ENCODE data around the gene CMTM5. TPM values are rescaled to one million over a fixed set of nuclear protein-coding genes. Genes with fewer than 3 reads are reported as not detected.
A peak's percentile ranks its signal among the peaks of the same experiment; 100 is the strongest.

Gene CMTM5
- total RNA-seq, 1 experiment from 2014 or later: 0.14 TPM

- DNase-seq: no peak
- Histone ChIP-seq H3K4me3 (ENCODE audit: insufficient read depth, low read depth, low read length) (no peak overlapping the region), H3K36me3 (replicated peaks; ENCODE audit: control insufficient read depth, insufficient read depth, low read length) (no peaks in the 10 kb centered on the region), H3K27me3 (ENCODE audit: control insufficient read depth, insufficient read depth, low read length) (peaks cover 2% of the 10 kb centered on the region)
Observed at GRCh38 chr14:23405096-23405495, 28.2 kb downstream of the CMTM5 start.

- Histone ChIP-seq H3K4me3 (ENCODE audit: insufficient read depth, low read depth, low read length) (no peak overlapping the region), H3K36me3 (replicated peaks; ENCODE audit: control insufficient read depth, insufficient read depth, low read length) (no peaks in the 10 kb centered on the region), H3K27me3 (ENCODE audit: control insufficient read depth, insufficient read depth, low read length) (peaks cover 2% of the 10 kb centered on the region)
- peak; percentile 39 for DNase-seq
Observed at GRCh38 chr14:23405516-23406025, 28.7 kb downstream of the CMTM5 start.

- peak; percentile 35 for DNase-seq
- peaks cover 2% of the 10 kb centered on the region for H3K27me3 ChIP-seq (ENCODE audit: control insufficient read depth, insufficient read depth, low read length)
- no peaks in the 10 kb centered on the region for H3K36me3 ChIP-seq (replicated peaks; ENCODE audit: control insufficient read depth, insufficient read depth, low read length)
- H3K4me3 ChIP-seq (ENCODE audit: insufficient read depth, low read depth, low read length): no peak overlapping the region
Observed at GRCh38 chr14:23406244-23406643, 29.4 kb downstream of the CMTM5 start.

DNA sequence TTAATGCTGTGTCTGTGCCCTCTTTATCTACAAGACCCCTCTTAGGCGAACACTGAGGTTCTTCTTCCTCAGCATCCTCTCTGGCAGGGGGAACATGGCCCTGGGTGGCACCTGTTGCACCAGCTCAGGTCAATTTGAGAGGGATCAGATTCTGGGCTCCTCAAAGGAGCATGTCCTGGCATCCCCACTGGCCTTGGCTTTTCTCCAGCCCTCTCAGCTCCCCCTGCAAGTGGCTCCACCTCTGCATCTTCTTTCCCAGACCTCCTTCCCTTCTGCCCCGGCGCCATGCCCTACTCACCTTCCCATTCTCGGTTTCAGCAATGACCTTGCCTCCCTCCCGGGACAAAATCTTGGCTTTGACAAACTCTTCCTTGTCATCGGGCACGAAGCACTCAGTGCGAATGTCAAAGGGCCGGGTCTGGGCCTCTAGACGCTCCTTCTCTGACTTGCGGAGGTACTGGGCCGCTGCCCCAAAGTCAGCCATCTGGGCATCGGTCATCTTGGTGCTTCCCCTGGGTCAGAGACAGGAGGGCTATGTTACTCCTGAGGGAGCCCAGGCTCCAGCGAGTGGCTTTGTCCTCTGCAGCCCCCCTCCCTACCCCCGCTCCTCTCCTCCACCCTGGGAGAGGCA lies 30.0 kb downstream of the CMTM5 start:
- H3K36me3 ChIP-seq (replicated peaks; ENCODE audit: control insufficient read depth, insufficient read depth, low read length): no peaks in the 10 kb centered on the region
- H3K4me3 ChIP-seq (ENCODE audit: insufficient read depth, low read depth, low read length): no peak overlapping the region
- H3K27me3 ChIP-seq (ENCODE audit: control insufficient read depth, insufficient read depth, low read length): peaks cover 2% of the 10 kb centered on the region
- peak; percentile 46 for DNase-seq

- peak; percentile 30 for DNase-seq
- H3K36me3 ChIP-seq (replicated peaks; ENCODE audit: control insufficient read depth, insufficient read depth, low read length): no peaks in the 10 kb centered on the region
- no peak within 1 kb of the TSS for H3K4me3 ChIP-seq (ENCODE audit: insufficient read depth, low read depth, low read length)
- peaks cover 2% of the 10 kb centered on the region for H3K27me3 ChIP-seq (ENCODE audit: control insufficient read depth, insufficient read depth, low read length)
Observed at GRCh38 chr14:23407516-23408306, 30.9 kb downstream of the CMTM5 start, which contains the start of gene MYH6. TSS of gene MYH6 (minus strand) at chr14:23408273. CDS start at chr14:23407223, 1,050 bp downstream.

DNA sequence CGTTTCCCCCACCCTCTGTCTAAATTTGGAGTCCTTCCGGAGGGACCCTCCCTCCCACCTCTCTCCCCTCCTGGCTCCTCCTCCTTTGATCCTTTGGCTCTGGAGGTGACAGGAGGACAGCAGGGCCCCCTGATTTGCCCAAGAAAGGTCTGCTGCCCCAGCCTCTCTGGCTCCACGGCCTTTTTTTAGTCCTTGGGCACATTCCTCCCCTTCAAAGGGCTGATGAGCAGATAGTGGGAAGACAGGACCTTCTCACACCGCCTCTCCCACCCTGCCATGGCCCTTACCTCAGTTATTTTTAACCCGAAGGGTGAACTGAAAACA lies 31.4 kb downstream of the CMTM5 start:
- peaks cover 2% of the 10 kb centered on the region for H3K27me3 ChIP-seq (ENCODE audit: control insufficient read depth, insufficient read depth, low read length)
- peak; percentile 64 for DNase-seq
- H3K36me3 ChIP-seq (replicated peaks; ENCODE audit: control insufficient read depth, insufficient read depth, low read length): no peaks in the 10 kb centered on the region
- H3K4me3 ChIP-seq (ENCODE audit: insufficient read depth, low read depth, low read length): no peak overlapping the region

DNA sequence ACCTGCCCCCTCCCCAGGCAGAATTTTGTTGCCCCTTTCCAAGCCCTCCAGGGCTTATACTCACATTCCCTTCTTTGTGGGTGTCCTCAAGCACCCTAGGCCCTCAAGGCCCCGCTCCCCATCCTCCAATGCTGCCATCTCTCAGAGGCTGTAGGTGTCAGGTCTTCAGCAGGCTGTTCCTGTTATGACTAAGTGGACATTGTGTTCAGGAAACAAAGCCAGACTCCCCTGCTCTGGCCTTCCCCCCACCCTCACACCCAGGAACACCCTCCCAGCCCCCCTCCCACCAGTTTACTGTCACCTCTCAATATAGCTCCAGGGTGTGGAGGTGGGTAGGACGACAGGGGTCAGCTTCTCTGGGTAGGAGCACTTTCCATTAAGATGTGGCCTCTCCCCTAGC lies 32.6 kb downstream of the CMTM5 start:
- Histone ChIP-seq H3K4me3 (ENCODE audit: insufficient read depth, low read depth, low read length) (no peak overlapping the region), H3K36me3 (replicated peaks; ENCODE audit: control insufficient read depth, insufficient read depth, low read length) (no peaks in the 10 kb centered on the region), H3K27me3 (ENCODE audit: control insufficient read depth, insufficient read depth, low read length) (peaks cover 2% of the 10 kb centered on the region; the same call in 1 of the 2 replicates)
- peak; percentile 28 for DNase-seq

- Histone ChIP-seq H3K36me3 (replicated peaks; ENCODE audit: control insufficient read depth, insufficient read depth, low read length) (no peaks in the 10 kb centered on the region), H3K27me3 (ENCODE audit: control insufficient read depth, insufficient read depth, low read length) (peaks cover 2% of the 10 kb centered on the region; the same call in 1 of the 2 replicates), H3K4me3 (ENCODE audit: insufficient read depth, low read depth, low read length) (no peak overlapping the region)
- no peak for DNase-seq
Observed at GRCh38 chr14:23409966-23410635, 33.3 kb downstream of the CMTM5 start.

DNA sequence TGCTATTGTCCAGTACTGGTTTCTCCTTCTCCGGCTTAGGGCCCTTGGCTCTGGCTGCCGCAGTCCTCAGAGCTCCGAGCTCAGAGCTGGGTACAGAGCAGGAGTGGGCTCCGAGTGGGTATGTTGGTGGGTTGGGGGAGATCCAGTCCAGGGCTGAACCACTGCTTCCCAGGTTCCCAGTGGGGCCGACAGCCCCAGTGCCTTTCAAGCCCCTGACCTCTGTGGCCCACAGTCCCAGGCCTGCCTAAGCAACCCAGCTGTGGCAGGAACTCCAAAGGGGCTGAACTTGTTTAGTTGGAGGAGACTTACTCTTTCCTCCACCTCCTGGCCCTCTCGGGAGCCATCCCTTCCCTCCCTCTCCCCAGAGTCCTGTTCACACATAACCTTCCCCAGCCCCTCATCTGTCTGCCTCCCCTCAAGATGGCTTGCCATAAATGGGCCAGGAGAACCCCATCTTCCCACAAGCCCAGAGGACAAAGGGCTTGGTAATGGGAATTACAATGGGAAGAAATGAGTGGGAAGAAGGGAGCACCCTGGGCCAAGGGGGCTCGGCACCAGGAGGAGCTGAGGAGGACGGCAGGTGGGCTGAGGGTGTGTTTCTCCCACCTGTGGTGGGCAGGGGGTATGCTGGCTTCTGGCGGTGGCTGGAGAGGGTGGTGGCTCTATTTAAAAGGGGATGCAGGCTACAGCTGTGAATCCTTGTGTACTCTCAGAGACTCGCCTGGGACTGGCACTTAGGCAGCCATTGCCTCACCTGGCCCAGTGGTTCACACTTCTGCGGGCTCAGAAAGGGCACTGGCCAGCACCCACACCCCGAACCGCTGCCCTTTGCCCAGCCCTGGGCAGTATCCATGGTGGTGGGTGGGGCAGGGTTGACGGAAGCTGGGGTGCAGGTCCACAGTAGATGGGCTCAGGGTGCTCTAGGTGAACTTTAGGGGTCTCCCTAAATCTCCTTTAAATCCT lies 35.0 kb downstream of the CMTM5 start:
- Histone ChIP-seq H3K36me3 (replicated peaks; ENCODE audit: control insufficient read depth, insufficient read depth, low read length) (no peaks in the 10 kb centered on the region), H3K4me3 (ENCODE audit: insufficient read depth, low read depth, low read length) (no peak overlapping the region), H3K27me3 (ENCODE audit: control insufficient read depth, insufficient read depth, low read length) (peaks cover 2% of the 10 kb centered on the region; the same call in 1 of the 2 replicates)
- peak; percentile 50 for DNase-seq

GRCh38 chr14:23413681-23414080 lies 36.8 kb downstream of the CMTM5 start:
- H3K27me3 ChIP-seq (ENCODE audit: control insufficient read depth, insufficient read depth, low read length): no peaks in the 10 kb centered on the region
- peak; percentile 36 for DNase-seq
- no peaks in the 10 kb centered on the region for H3K36me3 ChIP-seq (replicated peaks; ENCODE audit: control insufficient read depth, insufficient read depth, low read length)
- no peak overlapping the region for H3K4me3 ChIP-seq (ENCODE audit: insufficient read depth, low read depth, low read length)

DNA sequence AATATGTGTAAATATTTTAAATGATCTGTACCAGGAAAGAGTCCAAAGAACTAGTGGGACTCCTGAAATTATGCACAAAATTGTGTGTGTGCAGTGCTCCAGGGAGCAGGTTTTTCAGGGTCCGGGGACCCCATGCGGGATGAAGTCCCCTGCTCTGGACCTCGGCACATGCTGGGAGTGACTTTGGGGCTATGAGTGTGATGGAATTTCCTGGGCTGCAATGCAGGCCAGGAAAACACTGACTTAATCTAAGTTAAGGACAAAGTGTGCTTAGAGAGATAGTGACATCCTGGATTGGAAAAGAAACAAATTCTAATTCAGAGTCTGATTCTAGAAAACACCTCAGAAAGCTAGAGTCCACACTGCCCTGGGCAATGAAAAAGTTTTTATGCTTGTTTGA lies 37.4 kb downstream of the CMTM5 start:
- Histone ChIP-seq H3K4me3 (ENCODE audit: insufficient read depth, low read depth, low read length) (no peak overlapping the region), H3K36me3 (replicated peaks; ENCODE audit: control insufficient read depth, insufficient read depth, low read length) (no peaks in the 10 kb centered on the region), H3K27me3 (ENCODE audit: control insufficient read depth, insufficient read depth, low read length) (no peaks in the 10 kb centered on the region)
- DNase-seq: no peak

DNA sequence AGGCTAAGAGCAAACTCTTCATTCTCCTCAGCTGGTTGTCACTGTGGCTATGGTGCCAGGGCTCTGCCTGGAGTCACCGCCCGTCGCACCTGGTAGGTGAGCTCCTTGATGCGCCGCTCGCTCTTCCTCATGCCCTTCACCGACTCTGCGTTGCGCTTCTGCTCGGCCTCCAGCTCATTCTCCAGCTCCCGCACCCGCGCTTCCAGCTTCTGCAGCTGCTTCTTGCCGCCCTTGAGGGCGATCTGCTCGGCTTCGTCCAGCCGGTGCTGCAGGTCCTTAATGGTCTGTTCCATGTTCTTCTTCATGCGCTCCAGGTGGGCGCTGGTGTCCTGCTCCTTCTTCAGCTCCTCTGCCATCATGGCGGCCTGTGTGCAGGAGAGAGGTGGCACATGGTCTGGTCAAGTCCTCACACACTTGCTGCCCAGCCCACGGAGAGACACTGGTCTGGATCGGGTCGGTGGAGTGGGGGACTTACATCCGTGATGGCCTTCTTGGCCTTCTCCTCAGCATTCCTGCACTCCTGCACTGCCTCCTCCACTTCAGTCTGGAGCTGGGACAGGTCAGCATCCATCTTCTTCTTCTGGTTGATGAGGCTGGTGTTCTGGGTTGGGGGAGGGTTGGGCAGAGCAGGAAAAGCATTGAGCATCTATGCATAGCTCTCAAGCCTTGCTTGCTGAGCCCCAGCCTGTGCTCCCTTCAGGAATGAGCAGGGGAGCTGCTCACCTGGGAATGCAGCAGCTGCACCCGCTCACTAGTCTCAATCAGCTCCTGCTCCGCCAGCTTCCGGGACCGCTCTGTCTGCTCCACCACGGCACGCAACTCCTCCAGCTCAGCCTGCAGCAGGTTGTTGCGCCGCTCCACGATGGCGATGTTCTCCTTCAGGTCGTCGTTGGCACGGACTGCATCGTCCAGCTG lies 38.3 kb downstream of the CMTM5 start:
- no peak for DNase-seq
- no peak overlapping the region for H3K4me3 ChIP-seq (ENCODE audit: insufficient read depth, low read depth, low read length)
- no peaks in the 10 kb centered on the region for H3K36me3 ChIP-seq (replicated peaks; ENCODE audit: control insufficient read depth, insufficient read depth, low read length)
- no peaks in the 10 kb centered on the region for H3K27me3 ChIP-seq (ENCODE audit: control insufficient read depth, insufficient read depth, low read length)
